NCI-H748 treated with DMSO at 0.1 percent for 48 hours (cell line): ENCODE data around the gene ADAM30.

Experiments used
- DNase-seq: peaks from one replicate; lab custom pipeline; 2025; lab: John Stamatoyannopoulos, UW

The ADAM30 gene

DNA sequence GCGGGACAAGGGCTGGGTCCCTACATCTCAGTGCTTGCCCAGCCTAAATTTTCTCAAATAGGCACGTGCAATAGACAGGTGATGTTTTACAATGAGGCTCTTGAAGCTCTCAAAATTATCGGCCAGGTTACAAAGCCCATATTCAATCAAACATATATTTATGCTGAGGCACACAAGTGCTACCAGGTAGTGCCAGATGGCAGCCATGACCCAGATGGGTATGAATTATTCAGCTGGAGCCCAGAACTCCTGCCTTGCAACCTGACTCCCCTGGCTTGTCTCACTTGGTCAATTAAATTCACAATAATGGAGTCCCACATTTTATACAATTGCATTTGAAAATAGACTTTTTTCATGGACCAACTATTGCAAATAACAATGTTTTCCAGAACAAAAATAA is 12.3 kb upstream of the ADAM30 start:
- DNase-seq: no peak

GRCh38 chr1:119906927-119907652 is 10.8 kb upstream of the ADAM30 start:
- no peak for DNase-seq

GRCh38 chr1:119903443-119903835 is 7.1 kb upstream of the ADAM30 start:
- no peak for DNase-seq

- DNase-seq: no peak
Observed at GRCh38 chr1:119902775-119903442, 6.6 kb upstream of the ADAM30 start.

- no peak for DNase-seq
Observed at GRCh38 chr1:119898981-119899720, 2.8 kb upstream of the ADAM30 start.

DNA sequence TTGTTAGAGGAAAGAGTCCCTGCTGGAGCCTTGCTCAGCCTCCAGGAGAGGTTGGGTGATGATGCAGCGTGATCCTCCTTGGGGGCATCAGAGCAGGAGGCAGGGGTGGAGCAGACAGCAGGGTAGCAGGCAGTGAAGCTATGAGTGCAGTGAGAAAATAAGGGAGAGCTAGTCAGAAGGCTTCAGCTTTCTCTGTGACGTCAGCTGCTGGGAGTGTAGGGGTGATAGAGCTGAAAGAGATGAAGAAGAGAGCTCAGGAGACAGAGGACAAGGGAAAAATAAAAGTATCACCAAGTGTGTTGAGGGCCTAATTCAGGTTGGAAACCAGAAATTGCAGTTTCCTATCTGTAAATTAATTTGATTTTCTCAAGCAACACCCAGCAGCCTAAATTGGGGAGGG is 2.2 kb upstream of the ADAM30 start:
- DNase-seq: no peak

DNA sequence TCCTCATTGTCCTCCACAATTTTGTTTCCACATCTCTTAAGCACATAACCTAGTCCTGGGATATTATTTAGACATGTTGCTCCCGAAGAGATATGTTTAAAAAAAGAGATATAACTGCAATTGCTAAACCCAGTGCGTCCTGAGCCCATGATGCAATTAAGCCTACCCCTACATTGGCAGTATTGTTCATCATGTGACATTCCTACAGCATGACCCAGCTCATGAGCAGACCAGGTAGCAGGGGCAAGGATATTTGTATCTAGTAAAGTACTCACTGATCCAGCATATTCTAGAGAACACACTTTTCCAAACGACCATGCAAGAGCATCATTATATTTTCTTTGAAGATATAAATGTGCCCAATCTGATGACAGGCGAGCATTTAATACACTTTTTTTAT is 1.2 kb downstream of the ADAM30 start:
- DNase-seq: no peak

GRCh38 chr1:119893827-119894700 is 2.3 kb downstream of the ADAM30 start:
- no peak for DNase-seq

- no peak for DNase-seq
Observed at GRCh38 chr1:119893238-119893791, 3.0 kb downstream of the ADAM30 start.

DNA sequence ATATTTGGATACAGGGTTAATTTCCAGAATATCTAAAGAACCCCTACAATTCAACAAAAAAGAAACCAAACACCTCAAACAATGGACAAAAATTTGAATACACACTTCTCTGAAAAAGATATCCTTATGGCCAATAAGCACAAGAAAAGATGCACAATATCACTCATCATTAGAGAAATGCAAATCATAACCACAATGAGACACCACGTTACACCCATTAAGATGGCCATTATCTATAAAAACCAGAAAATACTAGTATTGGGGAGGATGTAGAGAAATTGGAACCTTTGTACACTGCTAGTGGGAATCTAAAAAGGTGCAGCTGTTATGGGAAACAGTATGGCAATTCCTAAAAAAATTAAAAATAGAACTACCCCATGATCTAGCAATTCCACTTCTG is 4.9 kb downstream of the ADAM30 start:
- DNase-seq: no peak

GRCh38 chr1:119888476-119888875 is 7.8 kb downstream of the ADAM30 start:
- DNase-seq: no peak

DNA sequence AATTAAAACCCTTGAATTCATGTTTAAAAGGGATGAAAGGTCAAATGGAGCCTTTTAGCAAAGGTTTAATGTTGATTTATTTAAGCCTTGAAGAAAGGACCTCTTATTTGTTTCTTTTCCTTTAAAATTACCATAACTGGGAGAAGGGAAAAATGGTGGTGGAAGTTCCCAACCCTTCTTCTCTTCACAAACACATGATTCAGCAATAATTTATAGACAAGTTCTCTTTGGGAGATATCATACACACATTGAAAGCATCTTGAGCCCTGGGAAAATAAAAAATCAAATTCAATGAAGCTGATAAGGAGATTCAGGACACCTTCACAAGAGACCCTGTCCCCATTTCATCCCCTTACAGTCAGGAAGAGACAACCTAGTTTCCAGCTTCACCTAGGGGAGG is 8.9 kb downstream of the ADAM30 start:
- DNase-seq: no peak

DNA sequence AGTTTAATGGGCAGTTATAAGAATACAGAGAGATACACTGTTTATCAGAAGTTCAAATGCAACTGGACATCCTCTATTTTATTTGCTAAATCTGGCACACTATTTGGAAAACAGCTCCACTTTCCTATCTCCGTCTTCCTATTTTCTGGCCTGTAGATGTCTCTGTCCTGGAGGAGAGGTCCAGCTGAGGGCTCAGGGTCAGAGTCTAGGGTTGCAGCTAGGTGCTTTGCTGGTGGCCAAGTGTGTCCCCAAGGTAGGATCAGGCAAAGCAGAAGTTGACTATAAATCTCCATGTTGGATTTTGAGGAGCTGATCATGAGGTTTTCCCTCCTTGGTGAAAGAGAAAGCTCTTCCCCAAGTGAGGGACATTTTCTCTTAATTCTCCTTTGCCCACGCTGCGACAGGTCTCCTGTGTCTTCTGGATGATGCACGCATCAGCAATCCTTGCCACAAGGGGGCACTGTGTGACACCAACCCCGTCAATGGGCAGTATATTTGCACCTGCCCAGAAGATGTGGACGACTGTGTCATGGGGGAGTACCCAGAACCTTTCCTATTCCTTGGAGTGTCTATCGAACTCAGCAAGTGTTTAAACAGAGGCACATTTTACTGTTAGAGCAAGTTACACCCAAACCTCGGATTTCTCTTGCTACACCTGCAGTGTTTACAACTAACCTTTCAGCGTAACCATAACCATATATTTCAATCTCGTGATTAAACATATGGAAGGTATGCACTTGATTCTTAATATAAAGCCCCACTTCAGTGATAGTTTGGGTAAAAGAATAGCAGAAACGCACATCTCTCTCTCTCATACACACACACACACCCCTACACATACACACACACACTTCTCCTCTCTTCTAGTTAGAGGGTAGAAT is 10.2 kb downstream of the ADAM30 start:
- DNase-seq: no peak

GRCh38 chr1:119884711-119885110 is 11.6 kb downstream of the ADAM30 start:
- DNase-seq: no peak

DNA sequence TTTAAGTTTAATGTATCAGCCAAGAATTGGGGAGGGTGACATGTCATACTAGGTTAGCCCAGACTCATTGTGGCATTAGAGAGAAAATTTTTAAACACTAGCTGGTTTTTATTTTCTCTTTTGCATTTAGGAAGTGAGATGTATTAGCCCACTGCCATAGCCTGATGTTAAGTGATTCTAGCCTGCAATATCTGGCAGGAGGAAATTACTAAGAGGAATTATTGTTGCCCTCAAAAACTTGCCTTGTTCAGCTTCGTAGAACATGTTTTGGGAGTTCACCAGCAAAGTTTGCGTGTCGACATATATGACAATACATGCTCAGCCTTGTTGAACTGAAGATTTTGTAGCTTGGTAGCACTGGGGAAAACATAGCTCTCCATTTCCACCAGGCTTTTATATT is 12.5 kb downstream of the ADAM30 start:
- DNase-seq: no peak

DNA sequence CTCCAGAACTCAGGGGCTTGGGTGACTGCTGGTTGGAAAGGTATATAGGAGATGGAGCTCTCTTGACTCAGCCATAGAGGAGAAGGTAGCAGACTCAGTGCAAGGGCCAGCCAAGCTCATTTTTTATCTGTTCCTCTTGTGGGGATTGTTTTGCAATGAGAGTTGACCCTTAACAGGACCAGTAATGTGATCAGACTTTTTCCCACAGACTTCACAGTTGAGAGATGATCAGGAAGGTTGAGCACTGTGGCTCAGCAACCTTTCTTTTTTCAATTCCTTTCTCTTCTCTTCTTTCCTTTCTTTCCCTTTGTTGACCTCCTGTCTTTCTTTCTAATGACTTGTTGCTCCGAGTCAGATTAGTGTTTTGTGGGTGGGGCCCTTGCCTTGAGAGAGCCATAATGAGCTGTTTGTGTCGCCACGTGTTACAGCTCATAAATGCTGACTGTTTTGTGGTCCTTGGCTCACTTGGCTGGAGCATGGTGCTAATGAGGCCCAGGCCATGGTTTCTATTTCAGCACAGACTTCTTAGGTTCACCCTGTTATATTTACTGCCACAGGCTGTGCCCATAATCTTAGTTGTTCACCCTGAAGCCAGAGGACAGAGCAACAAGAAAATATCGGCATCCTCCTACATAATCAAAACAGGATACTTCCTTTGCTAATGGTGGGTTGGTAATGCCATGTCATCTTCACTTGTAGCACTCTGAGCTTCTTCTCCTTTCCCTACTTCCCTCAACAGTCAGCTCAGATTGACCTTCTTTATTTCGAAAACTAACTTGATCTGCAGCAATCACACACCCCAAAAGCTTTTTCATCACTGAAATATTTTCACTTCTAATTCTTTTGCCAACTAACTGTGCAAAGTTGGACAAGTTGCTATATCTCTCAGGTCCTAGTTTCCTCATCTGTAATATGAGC is 13.9 kb downstream of the ADAM30 start:
- DNase-seq: no peak

GRCh38 chr1:119879510-119880434 is 16.5 kb downstream of the ADAM30 start:
- no peak for DNase-seq

GRCh38 chr1:119878171-119878570 is 18.1 kb downstream of the ADAM30 start:
- DNase-seq: no peak

DNA sequence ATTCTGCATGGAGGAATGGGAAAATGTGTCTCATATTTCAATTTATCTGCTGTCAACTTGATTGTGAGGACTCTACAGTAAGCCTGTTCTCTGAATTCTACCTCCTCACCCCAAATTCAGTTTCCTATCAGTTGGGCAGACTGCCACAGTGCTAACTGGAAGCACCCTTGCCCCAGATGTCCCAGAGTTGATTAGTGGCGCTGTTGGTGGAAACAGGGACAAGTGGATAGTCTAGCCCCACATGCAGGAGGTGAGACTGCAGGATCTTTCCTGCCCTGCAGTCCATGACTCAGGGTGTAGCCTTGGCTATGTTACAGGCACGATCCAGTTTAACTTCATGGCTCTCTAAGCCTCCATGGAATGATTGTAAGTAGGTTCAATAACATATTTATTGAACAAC is 22.1 kb downstream of the ADAM30 start:
- no peak for DNase-seq
